ENCODE measurements around the gene MCM3AP. TPM values are rescaled to one million over a fixed set of nuclear protein-coding genes. Genes with fewer than 3 reads are reported as not detected.

The MCM3AP gene
- total RNA-seq, 1 experiment from 2014 or later = 57.8 TPM

DNA sequence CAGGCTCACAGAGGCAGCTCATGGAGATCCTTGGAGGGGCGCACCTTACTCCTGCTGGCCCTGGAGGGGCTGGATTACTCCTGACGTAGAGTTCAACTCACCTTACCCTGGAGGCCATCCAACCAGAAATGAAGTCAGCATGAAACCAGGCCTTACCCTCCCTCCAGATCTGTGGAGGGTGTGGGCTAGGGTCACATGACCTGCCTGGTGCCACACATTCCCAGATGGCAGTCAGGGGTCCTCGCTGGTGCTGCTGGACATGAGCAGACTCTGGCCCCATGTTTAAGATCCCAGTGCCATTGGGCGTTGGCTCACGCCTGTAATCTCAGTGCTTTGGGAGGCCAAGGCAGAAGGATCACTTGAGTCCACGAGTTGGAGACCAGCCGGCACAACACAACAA lies 33.8 kb upstream of the MCM3AP start:
- no peak overlapping the region for H3K27ac ChIP-seq
- intact Hi-C loops (cut with micrococcal nuclease; ENCODE audit: unreplicated experiment) = no loop called here
- no peak overlapping the region for H2AFZ ChIP-seq
- no peak overlapping the region for H3K4me2 ChIP-seq
- H3F3A ChIP-seq (ENCODE audit: insufficient read depth, low read depth) = no peaks in the 10 kb centered on the region
- TF ChIP-seq, protein P1, sequence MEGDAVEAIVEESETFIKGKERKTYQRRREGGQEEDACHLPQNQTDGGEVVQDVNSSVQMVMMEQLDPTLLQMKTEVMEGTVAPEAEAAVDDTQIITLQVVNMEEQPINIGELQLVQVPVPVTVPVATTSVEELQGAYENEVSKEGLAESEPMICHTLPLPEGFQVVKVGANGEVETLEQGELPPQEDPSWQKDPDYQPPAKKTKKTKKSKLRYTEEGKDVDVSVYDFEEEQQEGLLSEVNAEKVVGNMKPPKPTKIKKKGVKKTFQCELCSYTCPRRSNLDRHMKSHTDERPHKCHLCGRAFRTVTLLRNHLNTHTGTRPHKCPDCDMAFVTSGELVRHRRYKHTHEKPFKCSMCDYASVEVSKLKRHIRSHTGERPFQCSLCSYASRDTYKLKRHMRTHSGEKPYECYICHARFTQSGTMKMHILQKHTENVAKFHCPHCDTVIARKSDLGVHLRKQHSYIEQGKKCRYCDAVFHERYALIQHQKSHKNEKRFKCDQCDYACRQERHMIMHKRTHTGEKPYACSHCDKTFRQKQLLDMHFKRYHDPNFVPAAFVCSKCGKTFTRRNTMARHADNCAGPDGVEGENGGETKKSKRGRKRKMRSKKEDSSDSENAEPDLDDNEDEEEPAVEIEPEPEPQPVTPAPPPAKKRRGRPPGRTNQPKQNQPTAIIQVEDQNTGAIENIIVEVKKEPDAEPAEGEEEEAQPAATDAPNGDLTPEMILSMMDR (conservative IDR thresholded peaks at IDR 0.05) = no peak
- no peaks in the 10 kb centered on the region for H3K9me3 ChIP-seq (ENCODE audit: insufficient read depth, low read depth)
- no peak overlapping the region for H3K4me3 ChIP-seq
- CTCF ChIA-PET = interaction anchor here (0.6 to 0.7 kb wide), 2 partner anchors 90 to 133 kb away, joined by 3 read pairs; no protein-coding TSS in a partner anchor
- no peaks in the 10 kb centered on the region for H4K20me1 ChIP-seq (ENCODE audit: insufficient read depth)
- H3K4me1 ChIP-seq (replicated peaks; ENCODE audit: insufficient read depth) = peaks cover 6% of the 10 kb centered on the region
- DNase-seq = no peak
- BruUV-seq (replicated peaks) = no TSS peak
- POLR2A ChIA-PET (ENCODE audit: unreplicated experiment) = no interaction called here
- no peaks in the 10 kb centered on the region for H3K9me2 ChIP-seq (ENCODE audit: insufficient read depth)
- peaks cover 30% of the 10 kb centered on the region for H3K79me2 ChIP-seq (ENCODE audit: low read depth)
- no peaks in the 10 kb centered on the region for H3K36me3 ChIP-seq (ENCODE audit: low read depth)
- H3K27me3 ChIP-seq (ENCODE audit: insufficient read depth, low read depth) = no peaks in the 10 kb centered on the region

DNA sequence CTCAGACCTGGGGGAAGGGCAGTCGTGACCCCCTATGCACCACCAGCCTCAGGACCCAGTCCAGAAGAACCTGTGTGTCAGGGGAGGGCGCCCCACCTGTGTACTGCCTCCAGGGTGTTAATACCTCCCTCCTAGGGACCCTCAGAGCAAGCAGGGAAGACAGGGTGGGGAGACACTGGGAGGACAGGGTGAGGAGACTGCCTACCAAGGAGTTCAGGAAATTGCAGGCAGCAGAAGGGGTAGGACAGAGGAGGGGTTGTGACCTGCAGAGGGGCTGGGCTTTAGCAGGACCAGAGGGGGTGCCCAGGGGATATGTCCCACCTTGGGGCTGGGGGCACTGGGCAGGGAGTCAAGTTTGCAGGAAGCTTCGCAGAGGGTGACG lies 33.0 kb upstream of the MCM3AP start:
- Histone ChIP-seq H3K9me3 (ENCODE audit: insufficient read depth, low read depth) (no peaks in the 10 kb centered on the region), H3K79me2 (ENCODE audit: low read depth) (peaks cover 30% of the 10 kb centered on the region), H3K27ac (no peak overlapping the region), H3K4me3 (no peak overlapping the region), H2AFZ (no peak overlapping the region), H3F3A (ENCODE audit: insufficient read depth, low read depth) (no peaks in the 10 kb centered on the region), H3K36me3 (ENCODE audit: low read depth) (no peaks in the 10 kb centered on the region), H3K4me2 (no peak overlapping the region), H3K27me3 (ENCODE audit: insufficient read depth, low read depth) (no peaks in the 10 kb centered on the region), H4K20me1 (ENCODE audit: insufficient read depth) (no peaks in the 10 kb centered on the region), H3K9me2 (ENCODE audit: insufficient read depth) (no peaks in the 10 kb centered on the region), H3K4me1 (replicated peaks; ENCODE audit: insufficient read depth) (peaks cover 6% of the 10 kb centered on the region)
- intact Hi-C loops (cut with micrococcal nuclease; ENCODE audit: unreplicated experiment) = no loop called here
- ChIA-PET CTCF (interaction anchor here (0.7 kb wide), 1 partner anchor 133 kb away, joined by 3 read pairs; no protein-coding TSS in a partner anchor), POLR2A (ENCODE audit: unreplicated experiment) (no interaction called here)
- BruUV-seq (replicated peaks) = no TSS peak
- TF ChIP-seq, protein P1 (conservative IDR thresholded peaks at IDR 0.05) = no peak
- no peak for TF ChIP-seq EZH2 (IDR thresholded peaks at IDR 0.05; ENCODE audit: low read depth)
- no peak for DNase-seq

DNA sequence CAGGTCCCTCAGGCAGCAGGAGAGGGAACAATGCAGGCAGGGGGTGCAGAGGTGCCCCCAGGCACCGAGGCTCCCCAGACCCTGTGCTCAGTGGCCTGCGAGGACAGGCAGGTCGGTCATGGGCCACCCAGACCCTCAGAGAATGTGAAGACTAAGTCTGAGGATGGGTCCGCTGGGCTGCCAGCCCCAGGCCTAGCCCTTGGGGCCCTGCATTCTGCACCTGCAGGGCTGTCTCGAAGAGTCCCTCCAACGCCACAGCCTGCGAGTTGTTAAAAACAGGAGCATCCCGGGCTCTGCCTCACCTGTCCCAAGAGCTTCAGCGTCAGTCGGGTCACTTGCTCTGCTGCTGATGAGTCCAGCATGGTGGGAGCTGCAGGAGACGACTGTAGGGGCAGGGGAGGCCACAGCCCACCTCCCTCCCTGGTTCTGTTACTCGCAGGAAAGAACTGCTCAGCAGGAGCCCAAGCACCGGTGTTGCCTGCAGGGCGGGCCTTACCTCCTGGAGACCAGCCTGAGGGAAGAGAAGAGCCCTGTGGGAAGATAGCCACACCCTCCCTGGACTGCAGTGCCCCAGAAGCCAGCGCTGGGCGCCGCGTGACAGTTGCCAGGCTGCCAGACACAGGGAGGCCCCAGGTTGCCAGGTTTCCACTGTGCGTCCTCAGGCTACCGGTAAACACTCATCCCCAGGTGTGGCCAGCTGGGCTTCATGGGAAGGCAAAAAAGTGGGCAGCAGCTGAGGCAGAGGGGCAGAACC lies 32.5 kb upstream of the MCM3AP start:
- Histone ChIP-seq H3K9me2 (ENCODE audit: insufficient read depth) (no peaks in the 10 kb centered on the region), H3K9me3 (ENCODE audit: insufficient read depth, low read depth) (no peaks in the 10 kb centered on the region), H3K4me3 (no peak overlapping the region), H3K27ac (no peak overlapping the region), H3K27me3 (ENCODE audit: insufficient read depth, low read depth) (no peaks in the 10 kb centered on the region), H3K79me2 (ENCODE audit: low read depth) (peaks cover 25% of the 10 kb centered on the region), H3F3A (ENCODE audit: insufficient read depth, low read depth) (no peaks in the 10 kb centered on the region), H2AFZ (no peak overlapping the region), H4K20me1 (ENCODE audit: insufficient read depth) (no peaks in the 10 kb centered on the region), H3K36me3 (ENCODE audit: low read depth) (no peaks in the 10 kb centered on the region), H3K4me1 (replicated peaks; ENCODE audit: insufficient read depth) (peaks cover 6% of the 10 kb centered on the region), H3K4me2 (no peak overlapping the region)
- TF ChIP-seq, protein P1 (conservative IDR thresholded peaks at IDR 0.05) = no peak
- POLR2A ChIA-PET (ENCODE audit: unreplicated experiment) = no interaction called here
- no TSS peak for BruUV-seq (replicated peaks)
- CTCF ChIA-PET = no interaction called here
- peak; percentile 38 to 83 for DNase-seq
- intact Hi-C loops (cut with micrococcal nuclease; ENCODE audit: unreplicated experiment) = no loop called here
